Pancreas (tissue), 10 donors: ENCODE results near the gene OR13A1. TPM values are rescaled to one million over a fixed set of nuclear protein-coding genes. Genes with fewer than 3 reads are reported as not detected.
"Not testable (repeated sequence)": the region's sequence is repeated elsewhere in the genome, so short reads cannot be mapped to it uniquely, and the experiment has no call there.

Experiments used
- ATAC-seq, 4 donors: fragments of 200-7000 bp; cut with Tn5 transposase; one replicate each; pipeline versions ENCODE4 v1.8.0 to v1.9.1; 2020; ENCODE audit warnings: mild to moderate bottlenecking in 4 of 4, moderate library complexity in 4 of 4
- DNase-seq, 6 donors: peaks; one replicate each; pipeline ENCODE4 v3.0.0-alpha.2; 2020
- FAIRE-seq: peaks from 2 replicates; lab custom pipeline; 2012; peaks lifted over from hg19 to GRCh38; lab: Jason Lieb, UNC
- H3K27ac ChIP-seq, 4 donors: fragments of 200-600 bp; sonication (generic); 1 replicate in 3 of 4; 2 replicates in 1 of 4; pipeline versions ENCODE4 v1.5.0 to v1.8.0; 2020
- H3K27me3 ChIP-seq, 4 donors: fragments of 200-600 bp; one replicate each; pipeline ENCODE4 v1.8.0; 2021
- H3K36me3 ChIP-seq, 3 donors: fragments of 200-600 bp; sonication (generic) in 1 of 3; one replicate each; pipeline versions ENCODE4 v1.5.0 to v1.8.0; 2020 to 2021
- H3K4me1 ChIP-seq, 3 donors: fragments of 200-600 bp; one replicate each; pipeline ENCODE4 v1.8.0; 2021
- H3K4me3 ChIP-seq, 4 donors: fragments of 200-600 bp; sonication (generic) in 2 of 4; one replicate each; pipeline versions ENCODE4 v1.5.0 to v1.8.0; 2020 to 2021
- H3K9me3 ChIP-seq, 4 donors: fragments of 200-600 bp; one replicate each; pipeline ENCODE4 v1.8.0; 2021
- WGBS, 2 donors: extraction: QIAGEN DNeasy Blood & Tissue Kit; methylation state at CpG; one replicate each; pipeline ENCODE4 v1.1.7; 2013; 5-methylcytosine and 5-hydroxymethylcytosine counted together
- intact Hi-C, 3 donors: fragments of 100-400 bp; cut with DNase I; formaldehyde crosslinking; loops; one replicate each; pipeline versions ENCODE4 v1.11.1 to v1.14.2; 2022
- polyA plus RNA-seq, 2 donors: library from polyadenylated mRNA; stranded (reverse); fragments of 200-250 nt; gene quantifications; one replicate each; pipeline ENCODE4 v1.2.3, GENCODE V29; 2013
- total RNA-seq, 6 donors: library from RNA; stranded (reverse); fragmentation: NEBNext Ultra II Directional in 4 of 6; extraction: Animal tissue kit (Norgen Biotek cat#: 25700) in 4 of 6; gene quantifications; one replicate each; pipeline versions ENCODE4 v1.2.1 to v1.2.4, GENCODE V29; 2021 to 2023
- TF ChIP-seq, protein P1 (sequence below), 4 donors: fragments of 200-600 bp; sonication (generic) in 3 of 4; IDR thresholded peaks; one replicate each; pipeline versions ENCODE4 v1.5.0 to v1.8.0; 2021; ENCODE audit warnings: antibody characterized with exemption in 4 of 4
- donor health status: healthy with polysubstance abuse.
- donor health status: DM: no; HTN: no; CAD: no; lungs with moderate emphysema.
- donor health status: DM: no; HTN: no; CAD: no.
- donor health status: control.
- donor health status: control.
- donor health status: Bipolar disorder and iron deficiency.
- donor health status: DM: yes; HTN: yes; CAD: no.
- donor health status: DM: no; HTN: no; CAD: no.
- donor health status: DM: no; HTN: no; CAD: no.
- donor health status: DM: yes; HTN: yes; CAD: no.

The OR13A1 gene
- total and polyA plus RNA-seq, 8 donors = 0.09 to 0.42 (median 0.15) TPM; not detected in 4

DNA sequence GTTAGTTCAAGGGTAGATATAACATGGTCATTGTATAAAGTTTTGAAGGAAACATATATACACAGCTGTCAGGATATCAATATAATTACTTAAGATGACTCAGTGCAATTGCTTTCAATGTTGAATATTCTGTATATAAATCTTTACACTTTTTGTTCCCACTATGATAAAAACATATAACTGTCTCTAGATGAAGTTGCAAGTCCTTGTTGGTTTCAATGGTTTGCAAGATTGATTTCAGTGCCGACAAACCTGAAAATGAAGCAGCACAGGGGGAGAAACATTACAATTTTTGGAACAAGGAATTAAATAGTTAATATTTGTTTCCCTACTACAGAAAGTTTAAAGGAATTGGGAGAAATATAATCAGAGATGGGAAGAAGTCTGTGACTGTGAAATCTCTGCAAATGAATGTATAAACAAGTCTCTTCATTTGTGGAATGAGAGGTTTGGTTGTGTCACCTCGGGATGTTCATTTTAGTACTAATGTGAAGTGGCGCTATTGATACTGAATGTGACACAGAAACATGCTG lies 54.1 kb downstream of the OR13A1 start:
- ATAC-seq (no peak), FAIRE-seq (no peak), DNase-seq (no peak)
- Histone ChIP-seq H3K9me3 (no peaks in the 10 kb centered on the region), H3K4me1 (no peaks in the 10 kb centered on the region), H3K27ac (no peak overlapping the region), H3K27me3 (no peaks in the 10 kb centered on the region), H3K36me3 (no peaks in the 10 kb centered on the region), H3K4me3 (no peak overlapping the region)
- 71 to 72% methylated on average over 3 of the region's 3 CpGs for WGBS, 2 donors
- TF ChIP-seq, protein P1, sequence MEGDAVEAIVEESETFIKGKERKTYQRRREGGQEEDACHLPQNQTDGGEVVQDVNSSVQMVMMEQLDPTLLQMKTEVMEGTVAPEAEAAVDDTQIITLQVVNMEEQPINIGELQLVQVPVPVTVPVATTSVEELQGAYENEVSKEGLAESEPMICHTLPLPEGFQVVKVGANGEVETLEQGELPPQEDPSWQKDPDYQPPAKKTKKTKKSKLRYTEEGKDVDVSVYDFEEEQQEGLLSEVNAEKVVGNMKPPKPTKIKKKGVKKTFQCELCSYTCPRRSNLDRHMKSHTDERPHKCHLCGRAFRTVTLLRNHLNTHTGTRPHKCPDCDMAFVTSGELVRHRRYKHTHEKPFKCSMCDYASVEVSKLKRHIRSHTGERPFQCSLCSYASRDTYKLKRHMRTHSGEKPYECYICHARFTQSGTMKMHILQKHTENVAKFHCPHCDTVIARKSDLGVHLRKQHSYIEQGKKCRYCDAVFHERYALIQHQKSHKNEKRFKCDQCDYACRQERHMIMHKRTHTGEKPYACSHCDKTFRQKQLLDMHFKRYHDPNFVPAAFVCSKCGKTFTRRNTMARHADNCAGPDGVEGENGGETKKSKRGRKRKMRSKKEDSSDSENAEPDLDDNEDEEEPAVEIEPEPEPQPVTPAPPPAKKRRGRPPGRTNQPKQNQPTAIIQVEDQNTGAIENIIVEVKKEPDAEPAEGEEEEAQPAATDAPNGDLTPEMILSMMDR (IDR thresholded peaks at IDR 0.05) = no peak
- intact Hi-C loops = no loop called here

DNA sequence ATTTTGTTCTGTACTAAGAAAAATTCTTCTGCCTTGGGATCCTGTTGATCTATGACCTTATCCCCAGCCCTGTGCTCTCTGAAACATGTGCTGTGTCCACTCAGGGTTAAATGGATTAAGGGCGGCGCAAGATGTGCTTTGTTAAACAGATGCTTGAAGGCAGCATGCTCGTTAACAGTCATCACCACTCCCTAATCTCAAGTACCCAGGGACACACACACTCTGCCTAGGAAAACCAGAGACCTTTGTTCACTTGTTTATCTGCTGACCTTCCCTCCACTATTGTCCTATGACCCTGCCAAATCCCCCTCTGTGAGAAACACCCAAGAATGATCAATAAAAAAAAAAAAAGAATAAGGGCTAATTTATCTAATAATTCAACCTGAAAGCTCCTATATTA lies 54.8 kb downstream of the OR13A1 start:
- ATAC-seq, FAIRE-seq, H3K27ac ChIP-seq: not testable (repeated sequence)

DNA sequence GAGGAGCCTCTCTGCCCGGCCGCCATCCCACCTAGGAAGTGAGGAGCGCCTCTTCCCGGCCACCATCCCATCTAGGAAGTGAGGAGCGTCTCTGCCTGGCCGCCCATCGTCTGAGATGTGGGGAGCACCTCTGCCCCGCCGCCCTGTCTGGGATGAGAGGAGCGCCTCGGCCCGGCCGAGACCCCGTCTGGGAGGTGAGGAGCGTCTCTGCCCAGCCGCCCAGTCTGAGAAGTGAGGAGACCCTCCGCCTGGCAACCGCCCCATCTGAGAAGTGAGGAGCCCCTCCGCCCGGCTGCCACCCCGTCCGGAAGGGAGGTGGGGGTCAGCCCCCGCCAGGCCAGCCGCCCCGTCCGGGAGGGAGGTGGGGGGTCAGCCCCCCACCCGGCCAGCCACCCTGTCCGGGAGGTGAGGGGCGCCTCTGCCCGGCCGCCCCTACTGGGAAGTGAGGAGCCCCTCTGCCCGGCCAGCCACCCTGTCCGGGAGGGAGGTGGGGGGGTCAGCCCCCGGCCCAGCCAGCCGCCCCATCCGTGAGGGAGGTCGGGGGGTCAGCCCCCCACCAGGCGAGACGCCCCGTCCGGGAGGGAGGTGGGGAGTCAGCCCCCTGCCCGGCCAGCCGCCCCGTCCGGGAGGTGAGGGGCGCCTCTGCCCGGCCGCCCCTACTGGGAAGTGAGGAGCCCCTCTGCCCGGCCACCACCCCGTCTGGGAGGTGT lies 55.5 kb downstream of the OR13A1 start:
- H3K9me3 ChIP-seq, H3K36me3 ChIP-seq, DNase-seq, H3K27ac ChIP-seq, ATAC-seq, H3K4me3 ChIP-seq, intact Hi-C loops, H3K27me3 ChIP-seq, H3K4me1 ChIP-seq, FAIRE-seq: not testable (repeated sequence)
- 80 to 85% methylated on average over 26 to 44 of the region's 50 CpGs for WGBS, 2 donors

More for the DNA sequence above, 54.8 kb downstream of the OR13A1 start:
- H3K9me3 ChIP-seq, H3K27me3 ChIP-seq, H3K36me3 ChIP-seq, DNase-seq, intact Hi-C loops, H3K4me3 ChIP-seq, H3K4me1 ChIP-seq: not testable (repeated sequence)
- WGBS, 2 donors = 61 to 62% methylated on average over 3 of the region's 3 CpGs

DNA sequence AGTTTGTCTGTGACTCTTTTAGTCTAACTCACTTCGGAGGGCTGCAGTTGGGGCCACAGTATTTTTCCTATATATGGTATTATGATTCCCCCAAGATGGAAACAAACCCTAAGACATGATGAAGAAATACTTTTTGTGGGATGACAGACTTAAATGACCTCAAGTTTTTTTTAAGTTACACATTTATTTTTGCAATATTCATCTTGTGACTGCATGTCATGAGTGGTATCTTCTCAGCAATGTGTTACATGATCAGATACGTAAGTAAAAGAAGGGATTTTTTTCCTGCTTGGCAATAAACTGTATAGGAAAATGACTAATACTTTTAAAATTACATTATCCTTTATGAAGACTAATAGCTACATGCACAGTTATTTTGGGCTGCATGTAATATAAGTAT lies 57.8 kb downstream of the OR13A1 start:
- ATAC-seq = no peak
- no peak for FAIRE-seq

DNA sequence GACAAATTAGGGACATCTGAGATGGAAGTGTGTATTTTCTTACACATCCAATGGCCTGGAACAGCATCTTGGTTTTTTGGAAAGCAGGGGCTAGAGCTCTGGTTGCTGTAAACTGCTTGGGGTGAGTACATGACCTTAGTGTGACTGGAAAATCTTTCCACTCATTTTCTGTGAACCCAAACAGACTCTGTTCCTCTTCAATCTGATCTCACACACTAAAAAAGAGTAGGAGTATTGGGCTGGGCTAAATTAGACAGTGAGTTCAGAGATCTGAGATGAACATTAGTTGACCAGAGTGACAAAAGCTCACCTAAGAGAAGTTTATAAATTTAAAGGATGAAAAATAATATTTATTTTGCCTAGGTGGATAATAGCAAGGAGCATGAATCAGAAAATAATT lies 59.2 kb downstream of the OR13A1 start:
- no peak for FAIRE-seq
- intact Hi-C loops = no loop called here

More for the DNA sequence above, 57.8 kb downstream of the OR13A1 start:
- no peaks in the 10 kb centered on the region for H3K36me3 ChIP-seq
- H3K4me1 ChIP-seq = no peaks in the 10 kb centered on the region
- no peak overlapping the region for H3K4me3 ChIP-seq
- no peak overlapping the region for H3K27ac ChIP-seq
- DNase-seq = no peak
- intact Hi-C loops = no loop called here
- TF ChIP-seq, protein P1 (IDR thresholded peaks at IDR 0.05) = no peak
- no peaks in the 10 kb centered on the region for H3K9me3 ChIP-seq
- no peaks in the 10 kb centered on the region for H3K27me3 ChIP-seq
- 81 to 94% methylated on average over 2 of the region's 2 CpGs for WGBS, 2 donors

More for the DNA sequence above, 59.2 kb downstream of the OR13A1 start:
- H3K4me3 ChIP-seq = no peak overlapping the region
- TF ChIP-seq, protein P1 (IDR thresholded peaks at IDR 0.05) = no peak
- DNase-seq (no peak), ATAC-seq (no peak)
- H3K27ac ChIP-seq = no peak overlapping the region
- no peaks in the 10 kb centered on the region for H3K27me3 ChIP-seq
- no peaks in the 10 kb centered on the region for H3K36me3 ChIP-seq
- H3K9me3 ChIP-seq = no peaks in the 10 kb centered on the region
- no peaks in the 10 kb centered on the region for H3K4me1 ChIP-seq
